NK-92 (cell line): ENCODE measurements around the gene CLPX.
"Not testable (repeated sequence)": the region's sequence is repeated elsewhere in the genome, so short reads cannot be mapped to it uniquely, and the experiment has no call there.

ENCODE experiments used
- DNase-seq: peaks from one replicate; lab custom pipeline; 2025; ENCODE audit not compliant: unreplicated experiment; lab: John Stamatoyannopoulos, UW

Gene CLPX

DNA sequence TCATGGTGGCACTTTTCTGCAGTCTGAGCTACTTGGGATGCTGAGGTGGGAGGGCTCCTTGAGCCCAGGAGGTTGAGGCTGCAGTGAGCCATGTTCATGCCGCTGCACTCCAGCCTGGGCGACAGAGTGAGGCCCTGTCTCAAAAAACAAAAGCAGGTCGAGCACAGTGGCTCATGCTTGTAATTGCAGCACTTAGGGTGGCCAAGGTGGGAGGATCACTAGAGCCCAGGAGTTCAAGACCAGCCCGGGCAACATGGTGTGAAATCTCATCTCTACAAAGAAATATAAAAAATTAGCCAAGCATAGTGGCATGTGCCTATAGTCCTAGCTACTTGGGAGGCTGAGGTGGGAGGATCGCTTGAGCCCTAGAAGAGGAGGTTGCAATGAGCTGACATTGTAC is 80.1 kb downstream of the CLPX start:
- DNase-seq, result no peak

GRCh38 chr15:65102912-65103311 is 82.2 kb downstream of the CLPX start:
- DNase-seq, result no peak

GRCh38 chr15:65101891-65102708 is 83.0 kb downstream of the CLPX start:
- DNase-seq, result no peak

DNA sequence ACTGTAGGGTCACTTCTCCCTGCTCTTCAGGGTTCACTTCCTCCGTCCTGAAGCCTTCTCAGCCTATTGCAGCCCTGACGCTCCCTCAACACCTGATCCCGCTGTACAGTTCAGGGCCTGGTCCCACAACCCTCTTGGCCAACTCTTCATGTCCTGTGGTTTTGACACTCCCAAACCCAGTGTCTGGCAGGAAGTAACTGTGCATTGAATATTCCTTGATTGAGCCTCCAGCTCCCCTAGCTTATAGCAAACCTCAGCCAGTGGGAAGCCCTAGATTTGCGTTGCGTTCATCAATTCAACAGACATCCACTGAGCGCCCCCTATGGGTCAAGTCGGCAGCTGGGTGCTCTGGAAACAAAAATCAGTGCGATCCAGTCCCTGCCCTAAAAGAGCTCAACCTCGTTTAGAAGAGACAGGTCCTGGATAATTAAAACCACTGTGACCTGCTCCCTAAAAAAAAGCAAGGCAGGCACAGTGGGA is 83.7 kb downstream of the CLPX start:
- no peak for DNase-seq

DNA sequence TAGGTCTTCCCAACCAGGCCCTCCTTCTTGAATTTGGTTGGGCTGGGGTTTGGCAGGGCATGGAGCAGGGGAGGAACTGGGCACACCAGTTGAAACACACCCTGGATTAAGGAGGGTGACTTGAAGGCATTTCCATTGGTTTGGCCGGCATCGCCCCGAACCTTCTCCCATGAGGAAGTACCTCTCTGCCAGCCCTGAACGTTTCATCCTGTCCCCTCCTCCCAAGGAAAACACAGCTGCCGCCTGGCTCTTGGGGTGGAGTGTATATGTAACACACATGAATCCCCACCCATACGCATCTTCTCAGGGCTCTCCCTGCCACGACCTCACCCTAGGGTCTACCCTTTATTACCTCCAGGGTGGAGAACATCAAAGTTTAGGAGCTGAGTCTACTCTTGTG is 84.7 kb downstream of the CLPX start:
- DNase-seq, result no peak

- DNase-seq, result not testable (repeated sequence)
These were observed 85.3 kb downstream of the CLPX start for GRCh38 chr15:65099801-65100200.

GRCh38 chr15:65099336-65099735 is 85.8 kb downstream of the CLPX start:
- no peak for DNase-seq
